WTC11 (cell line): ENCODE measurements around the gene MXRA7. TPM values are rescaled to one million over a fixed set of nuclear protein-coding genes. Genes with fewer than 3 reads are reported as not detected.

ENCODE experiments used
- ATAC-seq: fragments of 200-7000 bp; cut with Tn5 transposase; 2 replicates; pipeline ENCODE4 v1.10.0; 2021; ENCODE audit warnings: mild to moderate bottlenecking, moderate library complexity
- CTCF ChIA-PET: fragments of 300-600 bp; sonication (Branson Sonifier 250); formaldehyde crosslinking; loops from one replicate; lab custom pipeline; 2021; ENCODE audit warnings: antibody characterized with exemption; lab: Charles Lee
- POLR2A ChIA-PET: fragments of 350-600 bp; sonication (Branson Sonifier 250); formaldehyde crosslinking; loops from one replicate; lab custom pipeline; 2021; ENCODE audit warnings: antibody characterized with exemption; lab: Charles Lee
- DNase-seq: peaks from one replicate; pipeline ENCODE4 v3.0.0; 2021; ENCODE audit warnings: low spot score
- H3K27ac Mint-ChIP-seq: 2 replicates; pipeline ENCODE4 v1.8.0; 2021; ENCODE audit warnings: mixed read lengths
- H3K27me3 Mint-ChIP-seq: 2 replicates; pipeline ENCODE4 v1.8.0; 2021; ENCODE audit warnings: low read depth, mild to moderate bottlenecking, moderate library complexity, mixed read lengths
- H3K36me3 Mint-ChIP-seq: 2 replicates; pipeline ENCODE4 v1.8.0; 2021; ENCODE audit warnings: mixed read lengths
- H3K4me1 Mint-ChIP-seq: 2 replicates; pipeline ENCODE4 v1.8.0; 2022; ENCODE audit warnings: mixed read lengths
- H3K4me3 Mint-ChIP-seq: 2 replicates; pipeline ENCODE4 v1.8.0; 2021; ENCODE audit warnings: mild to moderate bottlenecking, moderate library complexity, mixed read lengths
- H3K9me3 Mint-ChIP-seq: 2 replicates; pipeline ENCODE4 v1.8.0; 2021; ENCODE audit warnings: mixed read lengths
- AFF4 ChIP-seq: sonication (generic); formaldehyde crosslinking; IDR thresholded peaks from 2 replicates; pipeline ENCODE4 v1.8.1; 2023; ENCODE audit warnings: mild to moderate bottlenecking, missing genetic modification reagents, borderline replicate concordance
- ARID4B ChIP-seq: sonication (generic); formaldehyde crosslinking; IDR thresholded peaks from 2 replicates; pipeline ENCODE4 v1.8.0; 2023; ENCODE audit warnings: missing genetic modification reagents, mild to moderate bottlenecking, borderline replicate concordance
- ATF3 ChIP-seq: sonication (generic); formaldehyde crosslinking; conservative IDR thresholded peaks from 2 replicates; pipeline ENCODE4 v1.8.1; 2022; ENCODE audit warnings: mild to moderate bottlenecking, missing genetic modification reagents
- CBFB ChIP-seq: sonication (generic); formaldehyde crosslinking; IDR thresholded peaks from 2 replicates; pipeline ENCODE4 v1.8.1; 2022; ENCODE audit warnings: mild to moderate bottlenecking, low read depth, missing genetic modification reagents
- ELF4 ChIP-seq: sonication (generic); formaldehyde crosslinking; IDR thresholded peaks from 2 replicates; pipeline ENCODE4 v1.8.1; 2022; ENCODE audit warnings: low read depth, mild to moderate bottlenecking, moderate library complexity, missing genetic modification reagents
- HMGA2 ChIP-seq: fragments of 250-450 bp; sonication (Bioruptor Pico); IDR thresholded peaks from 2 replicates; pipeline ENCODE4 v1.4.0; 2021; ENCODE audit warnings: mild to moderate bottlenecking, moderate library complexity
- MAX ChIP-seq: sonication (generic); formaldehyde crosslinking; IDR thresholded peaks from 2 replicates; pipeline ENCODE4 v1.8.0; 2022; ENCODE audit warnings: mild to moderate bottlenecking, missing genetic modification reagents
- MXD4 ChIP-seq: fragments of 250-450 bp; sonication (Bioruptor Pico); IDR thresholded peaks from 2 replicates; pipeline ENCODE4 v1.8.0; 2021; ENCODE audit warnings: mild to moderate bottlenecking, moderate library complexity, borderline replicate concordance
- SOX15 ChIP-seq: fragments of 250-450 bp; sonication (Bioruptor Pico); IDR thresholded peaks from 2 replicates; pipeline ENCODE4 v1.9.0; 2021; ENCODE audit warnings: mild to moderate bottlenecking
- SP1 ChIP-seq: sonication (generic); formaldehyde crosslinking; conservative IDR thresholded peaks from 2 replicates; pipeline ENCODE4 v1.8.1; 2022; ENCODE audit warnings: missing genetic modification reagents
- TEAD1 ChIP-seq: sonication (generic); formaldehyde crosslinking; IDR thresholded peaks from 2 replicates; pipeline ENCODE4 v1.8.0; 2022; ENCODE audit warnings: mild to moderate bottlenecking, missing genetic modification reagents
- USF1 ChIP-seq: sonication (generic); formaldehyde crosslinking; IDR thresholded peaks from 2 replicates; pipeline ENCODE4 v1.8.0; 2022; ENCODE audit warnings: mild to moderate bottlenecking, missing genetic modification reagents
- ZBTB21 ChIP-seq: sonication (generic); formaldehyde crosslinking; IDR thresholded peaks from 2 replicates; pipeline ENCODE4 v1.8.1; 2023; ENCODE audit warnings: mild to moderate bottlenecking, missing genetic modification reagents, borderline replicate concordance
- ZMAT4 ChIP-seq: fragments of 250-450 bp; sonication (Bioruptor Pico); IDR thresholded peaks from 2 replicates; pipeline ENCODE4 v1.9.0; 2021; ENCODE audit warnings: mild to moderate bottlenecking
- ZNF232 ChIP-seq: sonication (generic); formaldehyde crosslinking; IDR thresholded peaks from 2 replicates; pipeline ENCODE4 v1.8.0; 2022; ENCODE audit warnings: mild to moderate bottlenecking, missing genetic modification reagents
- ZNF263 ChIP-seq: sonication (generic); formaldehyde crosslinking; IDR thresholded peaks from 2 replicates; pipeline ENCODE4 v1.8.1; 2022; ENCODE audit warnings: low read depth, mild to moderate bottlenecking, moderate library complexity, missing genetic modification reagents
- ZNF532 ChIP-seq: fragments of 250-450 bp; sonication (Bioruptor Pico); IDR thresholded peaks from 2 replicates; pipeline ENCODE4 v1.9.0; 2021; ENCODE audit warnings: mild to moderate bottlenecking, borderline replicate concordance
- total RNA-seq: library from RNA; stranded (reverse); gene quantifications from 3 replicates; pipeline ENCODE4 v1.2.3, GENCODE V29; 2021

Gene MXRA7
- total RNA-seq, 1 experiment from 2014 or later: 46.5 TPM

GRCh38 chr17:76753061-76753961 lies 42.5 kb upstream of the MXRA7 start:
- ChIA-PET CTCF (no interaction called here), POLR2A (no interaction called here)
- no peak overlapping the region for H3K27ac Mint-ChIP-seq
- TF ChIP-seq CBFB: no peak
- TF ChIP-seq ZNF532 (CRISPR knock-in tag): no peak
- TF ChIP-seq MAX (CRISPR knock-in tag): no peak
- no peak for TF ChIP-seq ZBTB21 (CRISPR knock-in tag)
- TF ChIP-seq HMGA2 (CRISPR knock-in tag): no peak
- TF ChIP-seq, all 79 proteins: peak for 0
- ATAC-seq: no peak
- H3K27me3 Mint-ChIP-seq: no peaks in the 10 kb centered on the region
- no peak for DNase-seq
- no peaks in the 10 kb centered on the region for H3K9me3 Mint-ChIP-seq
- peaks cover 22% of the 10 kb centered on the region for H3K36me3 Mint-ChIP-seq
- no peaks in the 10 kb centered on the region for H3K4me1 Mint-ChIP-seq
- H3K4me3 Mint-ChIP-seq: no peak overlapping the region

GRCh38 chr17:76752006-76752405 lies 41.2 kb upstream of the MXRA7 start:
- Mint-ChIP-seq H3K4me1 (no peaks in the 10 kb centered on the region), H3K9me3 (no peaks in the 10 kb centered on the region), H3K27ac (no peak overlapping the region), H3K36me3 (peaks cover 14% of the 10 kb centered on the region), H3K27me3 (no peaks in the 10 kb centered on the region), H3K4me3 (no peak overlapping the region)
- CTCF ChIA-PET: interaction anchor here (0.7 kb wide), 1 partner anchor 38 kb away, joined by 3 read pairs; no protein-coding TSS in a partner anchor
- ATAC-seq (no peak), DNase-seq (no peak)
- POLR2A ChIA-PET: no interaction called here
- TF ChIP-seq MAX (CRISPR knock-in tag) (no peak), ZNF263 (CRISPR knock-in tag) (no peak), USF1 (CRISPR knock-in tag) (no peak), ELF4 (no peak), ARID4B (CRISPR knock-in tag) (no peak), SOX15 (CRISPR knock-in tag) (no peak), MXD4 (CRISPR knock-in tag) (no peak), AFF4 (CRISPR knock-in tag) (no peak), ATF3 (CRISPR knock-in tag) (no peak), ZMAT4 (CRISPR knock-in tag) (no peak), ZNF232 (no peak), SP1 (CRISPR knock-in tag) (no peak), TEAD1 (CRISPR knock-in tag) (no peak)
